HepG2 (cell line): Measurements from ENCODE around the gene EPG5. TPM values are rescaled to one million over a fixed set of nuclear protein-coding genes. Genes with fewer than 3 reads are reported as not detected.

ENCODE experiments used
- ZBTB25 ChIP-seq: IDR thresholded peaks from 2 replicates; pipeline ENCODE4 v1.6.1; 2018; ENCODE audit warnings: missing genetic modification reagents
- ZFP37 ChIP-seq: sonication (generic); formaldehyde crosslinking; IDR thresholded peaks from 2 replicates; pipeline ENCODE4 v1.4.0; 2020; ENCODE audit warnings: missing genetic modification reagents, borderline replicate concordance
- ZNF350 ChIP-seq: sonication (generic); formaldehyde crosslinking; IDR thresholded peaks from 2 replicates; pipeline ENCODE4 v1.4.0; 2020; ENCODE audit warnings: mild to moderate bottlenecking, low read depth, missing genetic modification reagents, borderline replicate concordance
- ZNF407 ChIP-seq: sonication (generic); formaldehyde crosslinking; IDR thresholded peaks from one replicate; pipeline ENCODE4 v1.5.1; 2020; ENCODE audit warnings: mild to moderate bottlenecking, missing genetic modification reagents; ENCODE audit errors: not compliant biosample characterization
- polyA plus RNA-seq, 8 experiments: library from polyadenylated mRNA; depleted of rRNA in 3 of 8; stranded (reverse) in 7 of 8; unstranded in 1 of 8; fragments of >200 nt; fragmentation: Illumina TruSeq in 4 of 8; extraction: Trizol in 4 of 8; gene quantifications; 2 replicates each; pipeline versions ENCODE4 v1.2.1 to v1.2.3, GENCODE V29; 2011 to 2016; ENCODE audit warnings: low read depth in 4 of 8, missing spikeins in 1 of 8, mixed read lengths in 1 of 8; ENCODE audit not compliant: insufficient read depth in 1 of 8
- total RNA-seq, 5 experiments: library from RNA; depleted of rRNA; stranded (reverse); fragments of >200 nt; fragmentation: Illumina TruSeq; extraction: Trizol; gene quantifications; 2 replicates each; pipeline ENCODE4 v1.2.3, GENCODE V29; 2016; ENCODE audit warnings: low read depth in 1 of 5

Gene EPG5
- total and polyA plus RNA-seq, 2 of the 13 experiments (the other 11 are each of a cell fraction or from before 2014, with no cell fraction given): 6.7 to 9.3 TPM

GRCh38 chr18:45854036-45854586, 113.0 kb downstream of the EPG5 start (continued):
- TF ChIP-seq ZNF350 (CRISPR knock-in tag) (no peak), ZBTB25 (CRISPR knock-in tag) (no peak), ZNF407 (no peak), ZFP37 (no peak)
